Lower lobe of right lung (tissue), 2 donors: ENCODE measurements around the gene TNFSF8. TPM values are rescaled to one million over a fixed set of nuclear protein-coding genes. Genes with fewer than 3 reads are reported as not detected.

Experiments used
- ATAC-seq, 2 donors: fragments of 200-7000 bp; cut with Tn5 transposase; one replicate each; pipeline ENCODE4 v1.9.1; 2020 to 2022; ENCODE audit warnings: mild to moderate bottlenecking in 2 of 2, moderate library complexity in 2 of 2
- DNase-seq: peaks from one replicate; pipeline ENCODE4 v3.0.0-alpha.2; 2020
- H3K27ac ChIP-seq: fragments of 200-600 bp; one replicate; pipeline ENCODE4 v1.8.0; 2022
- H3K27me3 ChIP-seq: fragments of 200-600 bp; one replicate; pipeline ENCODE4 v1.8.0; 2022; ENCODE audit warnings: low read depth
- H3K36me3 ChIP-seq: fragments of 200-600 bp; one replicate; pipeline ENCODE4 v1.8.0; 2022; ENCODE audit warnings: mild to moderate bottlenecking
- H3K4me1 ChIP-seq: fragments of 200-600 bp; one replicate; pipeline ENCODE4 v1.8.0; 2022
- H3K4me3 ChIP-seq: fragments of 200-600 bp; one replicate; pipeline ENCODE4 v1.8.0; 2022; ENCODE audit warnings: mild to moderate bottlenecking
- H3K9me3 ChIP-seq: fragments of 200-600 bp; one replicate; pipeline ENCODE4 v1.8.0; 2022
- CTCF ChIP-seq: fragments of 200-600 bp; IDR thresholded peaks from one replicate; pipeline ENCODE4 v1.8.0; 2022; ENCODE audit warnings: antibody characterized with exemption, mild to moderate bottlenecking
- intact Hi-C: fragments of 100-400 bp; cut with DNase I; formaldehyde crosslinking; loops from one replicate; pipeline ENCODE4 v1.11.0; 2022
- total RNA-seq: library from RNA; stranded (reverse); fragmentation: NEBNext Ultra II Directional; extraction: Animal tissue kit (Norgen Biotek cat#: 25700); gene quantifications from one replicate; pipeline ENCODE4 v1.2.1, GENCODE V29; 2021
- donor health status: DM: no; HTN: yes; CAD: no; lungs with severe emphysema.

The TNFSF8 gene
- total RNA-seq, 1 donor from 2014 or later: 3.5 TPM

GRCh38 chr9:114861273-114861672 lies 69.1 kb downstream of the TNFSF8 start:
- DNase-seq (no peak), ATAC-seq (no peak)
- H3K27ac ChIP-seq: no peak overlapping the region
- H3K4me1 ChIP-seq: no peaks in the 10 kb centered on the region
- H3K36me3 ChIP-seq: no peaks in the 10 kb centered on the region
- intact Hi-C loops: no loop called here
- no peaks in the 10 kb centered on the region for H3K9me3 ChIP-seq
- no peak for TF ChIP-seq CTCF
- H3K4me3 ChIP-seq: no peak overlapping the region
- H3K27me3 ChIP-seq: no peaks in the 10 kb centered on the region

- H3K4me1 ChIP-seq: no peaks in the 10 kb centered on the region
Observed at GRCh38 chr9:114860187-114860586, 70.2 kb downstream of the TNFSF8 start.

GRCh38 chr9:114856942-114857315 lies 73.5 kb downstream of the TNFSF8 start:
- no peak for DNase-seq
- no peak overlapping the region for H3K27ac ChIP-seq
- H3K27me3 ChIP-seq: no peaks in the 10 kb centered on the region
- no peak for TF ChIP-seq CTCF
- H3K4me3 ChIP-seq: no peak overlapping the region
- intact Hi-C loops: no loop called here
- H3K9me3 ChIP-seq: no peaks in the 10 kb centered on the region
- peaks cover 6% of the 10 kb centered on the region for H3K4me1 ChIP-seq
- ATAC-seq: no peak
- H3K36me3 ChIP-seq: no peaks in the 10 kb centered on the region

More at GRCh38 chr9:114860187-114860586, 70.2 kb downstream of the TNFSF8 start:
- ATAC-seq (no peak), DNase-seq (no peak)
- Histone ChIP-seq H3K36me3 (no peaks in the 10 kb centered on the region), H3K27ac (no peak overlapping the region), H3K27me3 (no peaks in the 10 kb centered on the region), H3K9me3 (no peaks in the 10 kb centered on the region), H3K4me3 (no peak overlapping the region)
- TF ChIP-seq CTCF: no peak
- intact Hi-C loops: no loop called here

- ATAC-seq (no peak), DNase-seq (no peak)
- intact Hi-C loops: no loop called here
- Histone ChIP-seq H3K4me3 (no peak overlapping the region), H3K9me3 (no peaks in the 10 kb centered on the region), H3K36me3 (no peaks in the 10 kb centered on the region), H3K27me3 (no peaks in the 10 kb centered on the region), H3K27ac (no peak overlapping the region), H3K4me1 (peaks cover 11% of the 10 kb centered on the region)
- no peak for TF ChIP-seq CTCF
Observed at GRCh38 chr9:114856215-114856941, 74.0 kb downstream of the TNFSF8 start.

- no peak overlapping the region for H3K4me3 ChIP-seq
Observed at GRCh38 chr9:114855488-114855887, 74.9 kb downstream of the TNFSF8 start.

More at GRCh38 chr9:114855488-114855887, 74.9 kb downstream of the TNFSF8 start:
- Histone ChIP-seq H3K36me3 (no peaks in the 10 kb centered on the region), H3K27ac (no peak overlapping the region), H3K4me1 (peaks cover 17% of the 10 kb centered on the region), H3K27me3 (no peaks in the 10 kb centered on the region), H3K9me3 (no peaks in the 10 kb centered on the region)
- no peak for TF ChIP-seq CTCF
- DNase-seq: no peak
- ATAC-seq: no peak
- intact Hi-C loops: no loop called here
